ENCODE measurements around the gene MYO3B.

Gene MYO3B

DNA sequence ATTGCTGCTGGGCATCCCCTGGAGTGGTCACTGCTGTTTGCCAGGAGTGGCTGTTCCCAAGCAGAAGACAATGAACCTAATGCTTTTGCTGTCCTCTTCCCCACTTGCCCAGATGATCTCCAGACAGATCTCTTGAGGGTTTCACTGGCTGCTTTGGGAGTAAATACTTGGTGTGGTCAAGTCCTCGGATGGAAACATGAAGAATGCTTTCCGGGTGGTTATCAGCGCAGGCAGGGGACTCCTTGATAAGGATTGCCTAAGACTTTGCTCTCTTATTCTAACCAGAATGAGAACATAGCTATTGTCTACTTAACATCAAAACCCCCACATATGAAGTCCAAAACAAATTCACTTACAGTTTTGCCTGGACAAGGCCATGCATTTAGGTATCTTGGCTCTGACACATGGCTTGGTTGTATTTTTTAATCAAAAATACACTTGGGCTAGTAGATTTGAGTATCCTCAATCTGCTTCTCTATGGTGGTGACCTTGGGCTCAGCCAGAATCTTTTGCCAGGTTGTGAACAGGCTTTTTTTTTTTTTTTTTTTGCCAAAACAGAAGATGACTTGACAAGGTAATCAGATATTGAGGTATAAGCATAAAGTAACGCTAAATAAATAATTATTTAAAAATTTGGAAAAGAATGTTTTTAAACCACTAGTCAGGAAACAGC, 34.8 kb upstream of the MYO3B start:
- H3F3A ChIP-seq (ENCODE audit: control insufficient read depth, insufficient read depth): peaks cover 27% of the 10 kb centered on the region
- H3K27me3 ChIP-seq (ENCODE audit: control insufficient read depth, low read length): no peaks in the 10 kb centered on the region
- H3K27ac ChIP-seq (ENCODE audit: low read depth, low read length): peak overlapping the region; percentile 84; the same call in 1 of the 2 replicates
- peaks cover 98% of the 10 kb centered on the region for H3K4me1 ChIP-seq (ENCODE audit: control insufficient read depth, low read length)
- no peaks in the 10 kb centered on the region for H4K20me1 ChIP-seq (ENCODE audit: control insufficient read depth, insufficient read depth, low read depth, low read length)
- no peaks in the 10 kb centered on the region; the same call in 1 of the 2 replicates for H3K36me3 ChIP-seq (ENCODE audit: control insufficient read depth, low read length)
- peaks cover 19% of the 10 kb centered on the region for H3K79me2 ChIP-seq (ENCODE audit: control insufficient read depth, low read length)
- H3K4me3 ChIP-seq (ENCODE audit: low read length): peak overlapping the region; percentile 78
- H3K4me2 ChIP-seq (ENCODE audit: low read length): peak overlapping the region; percentile 96
- TF ChIP-seq CTCF (IDR thresholded peaks at IDR 0.05; ENCODE audit: low read depth, low read length, poor library complexity, severe bottlenecking) (no peak), EZH2phosphoT487 (IDR thresholded peaks at IDR 0.05; ENCODE audit: borderline replicate concordance, low read length) (no peak)
- H3K9me2 ChIP-seq (replicated peaks; ENCODE audit: control insufficient read depth, low read length): no peaks in the 10 kb centered on the region
- no peaks in the 10 kb centered on the region for H3K9me3 ChIP-seq (ENCODE audit: control insufficient read depth, insufficient read depth, low read length)

DNA sequence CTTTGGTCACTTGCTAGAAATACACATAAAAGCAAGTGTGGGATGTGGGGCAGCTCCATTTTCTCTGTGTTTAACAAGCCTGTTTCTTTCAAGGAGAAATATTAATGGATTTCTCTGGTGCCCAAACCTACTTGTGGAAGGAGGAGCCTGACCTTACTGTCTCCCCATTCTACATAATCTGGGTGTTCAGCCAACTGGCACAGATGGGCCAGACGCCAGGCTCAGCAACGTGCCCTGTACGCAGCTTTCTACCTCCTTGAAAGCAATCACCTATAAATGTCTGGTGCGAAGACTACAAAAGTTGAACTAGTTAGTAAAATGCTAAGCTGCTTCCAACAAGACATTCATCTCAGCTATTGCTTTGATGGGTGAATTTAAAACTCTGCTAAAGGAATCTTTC, 33.2 kb upstream of the MYO3B start:
- Histone ChIP-seq H4K20me1 (ENCODE audit: control insufficient read depth, insufficient read depth, low read depth, low read length) (no peaks in the 10 kb centered on the region), H3K27ac (ENCODE audit: low read depth, low read length) (no peak overlapping the region), H3K9me2 (replicated peaks; ENCODE audit: control insufficient read depth, low read length) (no peaks in the 10 kb centered on the region), H3K79me2 (ENCODE audit: control insufficient read depth, low read length) (peaks cover 19% of the 10 kb centered on the region), H3K36me3 (ENCODE audit: control insufficient read depth, low read length) (no peaks in the 10 kb centered on the region; the same call in 1 of the 2 replicates), H3F3A (ENCODE audit: control insufficient read depth, insufficient read depth) (peaks cover 27% of the 10 kb centered on the region), H3K4me2 (ENCODE audit: low read length) (peak overlapping the region; percentile 72), H3K4me3 (ENCODE audit: low read length) (peak overlapping the region; percentile 63), H3K27me3 (ENCODE audit: control insufficient read depth, low read length) (no peaks in the 10 kb centered on the region), H3K9me3 (ENCODE audit: control insufficient read depth, insufficient read depth, low read length) (no peaks in the 10 kb centered on the region), H3K4me1 (ENCODE audit: control insufficient read depth, low read length) (peaks cover 83% of the 10 kb centered on the region)
- no peak for TF ChIP-seq CTCF (IDR thresholded peaks at IDR 0.05; ENCODE audit: low read depth, low read length, poor library complexity, severe bottlenecking)
- TF ChIP-seq EZH2phosphoT487 (IDR thresholded peaks at IDR 0.05; ENCODE audit: borderline replicate concordance, low read length): no peak

GRCh38 chr2:170145191-170145590, 32.8 kb upstream of the MYO3B start:
- Histone ChIP-seq H3K4me3 (ENCODE audit: low read length) (peak overlapping the region; percentile 63), H3K4me2 (ENCODE audit: low read length) (peak overlapping the region; percentile 72), H3K27me3 (ENCODE audit: control insufficient read depth, low read length) (no peaks in the 10 kb centered on the region), H3K4me1 (ENCODE audit: control insufficient read depth, low read length) (peaks cover 79% of the 10 kb centered on the region), H3K9me2 (replicated peaks; ENCODE audit: control insufficient read depth, low read length) (no peaks in the 10 kb centered on the region), H3K9me3 (ENCODE audit: control insufficient read depth, insufficient read depth, low read length) (no peaks in the 10 kb centered on the region), H3K27ac (ENCODE audit: low read depth, low read length) (peak overlapping the region; percentile 49), H3K36me3 (ENCODE audit: control insufficient read depth, low read length) (no peaks in the 10 kb centered on the region; the same call in 1 of the 2 replicates), H4K20me1 (ENCODE audit: control insufficient read depth, insufficient read depth, low read depth, low read length) (no peaks in the 10 kb centered on the region), H3K79me2 (ENCODE audit: control insufficient read depth, low read length) (peaks cover 19% of the 10 kb centered on the region), H3F3A (ENCODE audit: control insufficient read depth, insufficient read depth) (peaks cover 27% of the 10 kb centered on the region)
- no peak for TF ChIP-seq CTCF (IDR thresholded peaks at IDR 0.05; ENCODE audit: low read depth, low read length, poor library complexity, severe bottlenecking)

Measured in DOHH2 (cell line).